Stimulated activated CD8-positive, alpha-beta memory T cell treated with anti-CD3 and anti-CD28 coated beads, Interleukin-4, amount 100 ng/mL, for 48 hours (primary cell): ENCODE measurements around the gene ULK4.

Source experiments
- DNase-seq: peaks from one replicate; pipeline ENCODE4 v3.0.0-alpha.2; 2020

The ULK4 gene

GRCh38 chr3:41612853-41613252, 349.1 kb downstream of the ULK4 start:
- DNase-seq, result no peak

- DNase-seq, result no peak
These were observed 350.9 kb downstream of the ULK4 start for GRCh38 chr3:41611008-41611407.

GRCh38 chr3:41608347-41608746, 353.6 kb downstream of the ULK4 start:
- no peak for DNase-seq

- no peak for DNase-seq
These were observed 358.1 kb downstream of the ULK4 start for GRCh38 chr3:41603807-41604206.

- no peak for DNase-seq
These were observed 359.8 kb downstream of the ULK4 start for GRCh38 chr3:41602121-41602520.

GRCh38 chr3:41601404-41601987, 360.4 kb downstream of the ULK4 start:
- DNase-seq, result no peak

GRCh38 chr3:41600616-41601015, 361.3 kb downstream of the ULK4 start:
- no peak for DNase-seq

- DNase-seq, result no peak
These were observed 362.8 kb downstream of the ULK4 start for GRCh38 chr3:41599127-41599484.

- no peak for DNase-seq
These were observed 363.3 kb downstream of the ULK4 start for GRCh38 chr3:41598402-41599126.

GRCh38 chr3:41593774-41594173, 368.1 kb downstream of the ULK4 start:
- DNase-seq, result no peak

- no peak for DNase-seq
These were observed 369.0 kb downstream of the ULK4 start for GRCh38 chr3:41592753-41593510.

- DNase-seq, result no peak
These were observed 378.9 kb downstream of the ULK4 start for GRCh38 chr3:41583014-41583413.

- no peak for DNase-seq
These were observed 380.2 kb downstream of the ULK4 start for GRCh38 chr3:41581700-41582099.

- DNase-seq, result no peak
These were observed 381.5 kb downstream of the ULK4 start for GRCh38 chr3:41580274-41580959.

GRCh38 chr3:41579861-41580260, 382.0 kb downstream of the ULK4 start:
- no peak for DNase-seq

GRCh38 chr3:41578798-41579197, 383.1 kb downstream of the ULK4 start:
- no peak for DNase-seq

GRCh38 chr3:41575724-41576123, 386.2 kb downstream of the ULK4 start:
- DNase-seq, result no peak

- DNase-seq, result no peak
These were observed 387.0 kb downstream of the ULK4 start for GRCh38 chr3:41574900-41575299.

GRCh38 chr3:41573591-41573990, 388.3 kb downstream of the ULK4 start:
- no peak for DNase-seq

GRCh38 chr3:41572092-41572491, 389.8 kb downstream of the ULK4 start:
- no peak for DNase-seq

GRCh38 chr3:41569632-41570305, 392.1 kb downstream of the ULK4 start:
- no peak for DNase-seq

GRCh38 chr3:41565948-41566514, 395.9 kb downstream of the ULK4 start:
- DNase-seq, result no peak

- no peak for DNase-seq
These were observed 396.9 kb downstream of the ULK4 start for GRCh38 chr3:41565003-41565402.
